SK-N-SH (cell line): Measurements from ENCODE around the gene MINK1.

Source experiments
- CHD2 ChIP-seq: fragments of 150-350 bp; IDR thresholded peaks from 2 replicates; pipeline ENCODE4 v1.6.1; 2018; ENCODE audit warnings: low read length; ENCODE audit not compliant: partially characterized antibody
- CTCF ChIP-seq: fragments of 200-600 bp; sonication (generic); IDR thresholded peaks from 2 replicates; pipeline ENCODE4 v1.6.1; 2017; ENCODE audit warnings: antibody characterized with exemption, mild to moderate bottlenecking, moderate library complexity
- ELF1 ChIP-seq: IDR thresholded peaks from 2 replicates; pipeline ENCODE4 v1.4.0; 2012
- GATA2 ChIP-seq: sonication (generic); formaldehyde crosslinking; IDR thresholded peaks from 2 replicates; pipeline ENCODE4 v1.5.0; 2020; ENCODE audit warnings: mild to moderate bottlenecking, missing genetic modification reagents
- NRF1 ChIP-seq: IDR thresholded peaks from 2 replicates; pipeline ENCODE4 v1.6.1; 2012; ENCODE audit warnings: low read depth, mild to moderate bottlenecking, low read length
- POLR2AphosphoS5 ChIP-seq: IDR thresholded peaks from 2 replicates; pipeline ENCODE4 v1.6.1; 2012; ENCODE audit warnings: low read depth, low read length
- RAD21 ChIP-seq: IDR thresholded peaks from 2 replicates; pipeline ENCODE4 v1.6.1; 2012; ENCODE audit warnings: mild to moderate bottlenecking, low read length
- RFX5 ChIP-seq: IDR thresholded peaks from 2 replicates; pipeline ENCODE4 v1.6.1; 2012; ENCODE audit warnings: mild to moderate bottlenecking, improper control_type of control experiment, low read length
- SIN3A ChIP-seq: IDR thresholded peaks from 2 replicates; pipeline ENCODE4 v1.6.1; 2012; ENCODE audit warnings: low read depth, mild to moderate bottlenecking, low read length, moderate library complexity, borderline replicate concordance
- TEAD4 ChIP-seq: IDR thresholded peaks from 2 replicates; pipeline ENCODE4 v1.4.0; 2012; ENCODE audit warnings: mild to moderate bottlenecking, borderline replicate concordance; ENCODE audit not compliant: insufficient read depth
- YY1 ChIP-seq: IDR thresholded peaks from 2 replicates; pipeline ENCODE4 v1.4.0; 2012; ENCODE audit warnings: low read depth, mild to moderate bottlenecking
- TF ChIP-seq, protein P1 (sequence below): IDR thresholded peaks from 2 replicates; pipeline ENCODE4 v1.4.0; 2012; ENCODE audit warnings: low read depth
- TF ChIP-seq, protein P2 (sequence below): IDR thresholded peaks from 2 replicates; pipeline ENCODE4 v1.4.0; 2012; ENCODE audit warnings: low read depth, borderline replicate concordance

DNA sequence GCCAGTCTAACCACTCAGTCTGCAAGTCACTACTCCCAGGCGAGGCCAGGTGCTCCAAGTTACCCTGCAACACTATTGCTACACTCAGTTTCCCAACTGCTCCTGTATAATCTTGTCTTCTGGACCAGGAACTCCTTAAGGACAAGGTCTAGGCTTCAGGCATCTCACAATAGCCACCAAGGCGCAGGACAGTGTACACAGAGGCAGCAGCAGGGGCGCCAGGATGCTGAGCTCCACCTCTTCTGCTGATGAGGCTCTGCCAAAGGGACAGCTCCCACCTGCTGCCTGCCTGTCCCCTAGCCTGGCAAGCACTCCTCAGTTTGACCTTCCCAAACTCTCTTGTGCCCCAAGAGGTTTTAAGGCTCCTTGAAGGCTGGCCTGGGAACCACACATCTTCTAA, 103.3 kb downstream of the MINK1 start:
- TF ChIP-seq CTCF (no peak), YY1 (no peak), GATA2 (no peak), ELF1 (no peak), POLR2AphosphoS5 (no peak), CHD2 (no peak), SIN3A (no peak), TEAD4 (no peak), RFX5 (no peak), NRF1 (no peak), RAD21 (no peak)
- TF ChIP-seq, protein P1, sequence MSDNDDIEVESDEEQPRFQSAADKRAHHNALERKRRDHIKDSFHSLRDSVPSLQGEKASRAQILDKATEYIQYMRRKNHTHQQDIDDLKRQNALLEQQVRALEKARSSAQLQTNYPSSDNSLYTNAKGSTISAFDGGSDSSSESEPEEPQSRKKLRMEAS = no peak
- TF ChIP-seq, protein P2, sequence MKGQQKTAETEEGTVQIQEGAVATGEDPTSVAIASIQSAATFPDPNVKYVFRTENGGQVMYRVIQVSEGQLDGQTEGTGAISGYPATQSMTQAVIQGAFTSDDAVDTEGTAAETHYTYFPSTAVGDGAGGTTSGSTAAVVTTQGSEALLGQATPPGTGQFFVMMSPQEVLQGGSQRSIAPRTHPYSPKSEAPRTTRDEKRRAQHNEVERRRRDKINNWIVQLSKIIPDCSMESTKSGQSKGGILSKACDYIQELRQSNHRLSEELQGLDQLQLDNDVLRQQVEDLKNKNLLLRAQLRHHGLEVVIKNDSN = no peak
